ENCODE results near the gene SYNPO.
A peak's percentile ranks its signal among the peaks of the same experiment; 100 is the strongest.

Gene SYNPO

DNA sequence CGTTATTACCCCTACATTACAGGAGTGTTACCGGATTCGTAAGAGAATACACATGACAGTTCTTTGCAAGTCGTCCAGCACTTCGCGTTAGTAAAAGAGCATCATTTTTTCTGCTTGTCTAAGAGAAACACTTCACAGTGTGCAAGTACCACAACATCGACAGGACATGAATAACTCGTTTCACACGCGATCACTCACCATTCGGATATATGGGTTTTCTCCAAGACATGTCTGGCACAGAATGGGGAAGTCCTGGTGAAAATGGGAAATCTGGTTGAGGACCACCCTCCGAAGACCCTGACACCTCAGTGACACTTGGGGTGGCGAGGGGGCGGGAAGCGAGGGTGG lies 59.8 kb downstream of the SYNPO start:
- Histone ChIP-seq H3K27ac (ENCODE audit: low read depth, low read length) (peak overlapping the region; percentile 98), H3K4me1 (ENCODE audit: insufficient read depth, low read length) (peaks cover 13% of the 10 kb centered on the region), H3K36me3 (ENCODE audit: insufficient read depth, low read length) (peaks cover 33% of the 10 kb centered on the region), H3K4me3 (ENCODE audit: low read depth in 1 of 2, low read length in 2 of 2) (peak overlapping the region; percentile 65 to 78), H3K9me3 (ENCODE audit: low read length) (no peaks in the 10 kb centered on the region), H3K27me3 (ENCODE audit: control insufficient read depth in 1 of 2, insufficient read depth in 2 of 2, low read length in 2 of 2) (no peaks in the 10 kb centered on the region), H3K9ac (ENCODE audit: low read length) (peak overlapping the region; percentile 51)

DNA sequence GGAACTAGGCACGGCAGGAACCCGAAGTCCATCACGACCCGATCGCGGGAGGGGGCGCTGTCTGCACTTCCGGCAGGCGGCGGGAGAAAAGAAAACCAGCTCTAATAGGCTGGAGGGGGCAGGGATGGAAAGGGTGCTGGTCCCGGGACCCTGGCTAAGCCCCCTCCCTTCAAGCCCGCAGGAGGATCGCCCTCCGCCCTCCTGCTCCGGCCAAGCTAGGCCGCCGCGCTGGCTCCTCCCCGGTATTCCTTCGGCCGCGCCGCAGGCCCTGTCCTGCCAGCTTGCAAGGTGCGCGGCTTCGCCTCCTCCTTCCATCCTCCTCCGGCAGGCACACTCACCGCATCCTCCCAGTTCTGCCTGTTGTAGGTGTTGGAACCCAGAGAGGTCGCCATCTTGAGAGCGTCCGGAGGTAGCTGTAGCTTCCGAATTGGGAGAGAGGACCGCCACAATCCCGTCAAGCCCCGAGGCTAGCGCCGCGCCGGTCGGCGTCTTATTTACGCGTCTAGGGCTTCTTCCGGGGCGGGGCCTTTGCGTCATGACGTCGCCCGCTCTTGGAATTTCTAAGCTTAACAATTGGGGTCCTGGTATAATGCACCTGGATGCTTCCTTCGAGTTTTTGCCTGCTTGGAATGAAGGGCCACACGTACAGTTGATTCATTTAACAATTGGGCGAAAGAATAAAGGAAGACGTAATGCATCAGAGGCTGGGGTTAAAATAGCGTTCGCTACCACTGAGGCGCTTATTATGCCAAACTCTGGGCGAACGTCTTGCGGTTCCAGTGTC lies 60.3 kb downstream of the SYNPO start, which contains the start of gene RBM22:
TSS of gene RBM22 (minus strand) at position 469 of the 784 bp plus-strand sequence. CDS start at position 392, 77 bp downstream.
- no peaks in the 10 kb centered on the region for H3K27me3 ChIP-seq (ENCODE audit: control insufficient read depth in 1 of 2, insufficient read depth in 2 of 2, low read length in 2 of 2)
- peak within 1 kb of the TSS; percentile 98 for H3K27ac ChIP-seq (ENCODE audit: low read depth, low read length)
- peak within 1 kb of the TSS; percentile 65 to 78 for H3K4me3 ChIP-seq (ENCODE audit: low read depth in 1 of 2, low read length in 2 of 2)
- H3K9ac ChIP-seq (ENCODE audit: low read length): peak within 1 kb of the TSS; percentile 51
- peaks cover 13% of the 10 kb centered on the region for H3K4me1 ChIP-seq (ENCODE audit: insufficient read depth, low read length)
- no peaks in the 10 kb centered on the region for H3K9me3 ChIP-seq (ENCODE audit: low read length)
- H3K36me3 ChIP-seq (ENCODE audit: insufficient read depth, low read length): peaks cover 28% of the 10 kb centered on the region

DNA sequence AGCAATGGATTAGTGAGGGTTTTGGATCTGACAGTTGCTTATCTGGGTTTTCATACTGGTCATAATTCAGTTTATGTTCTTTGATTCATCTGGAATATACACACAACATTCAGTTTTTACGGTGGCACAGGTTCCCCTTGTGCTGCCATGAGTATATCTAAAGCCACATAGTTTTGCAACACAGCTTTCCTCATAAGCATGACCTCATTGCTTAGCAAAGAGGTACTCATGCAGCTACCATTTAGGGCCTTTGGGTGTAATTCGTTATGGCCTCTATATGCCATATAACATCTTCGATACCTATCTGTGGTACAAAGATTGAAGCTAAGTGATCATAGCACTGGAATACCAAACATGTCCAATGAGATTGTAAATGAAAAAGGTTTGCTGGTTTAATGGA lies 63.3 kb downstream of the SYNPO start:
- H3K4me3 ChIP-seq (ENCODE audit: low read depth in 1 of 2, low read length in 2 of 2): no peak overlapping the region
- no peaks in the 10 kb centered on the region for H3K9me3 ChIP-seq (ENCODE audit: low read length)
- H3K4me1 ChIP-seq (ENCODE audit: insufficient read depth, low read length): peaks cover 13% of the 10 kb centered on the region
- no peaks in the 10 kb centered on the region for H3K27me3 ChIP-seq (ENCODE audit: control insufficient read depth in 1 of 2, insufficient read depth in 2 of 2, low read length in 2 of 2)
- H3K9ac ChIP-seq (ENCODE audit: low read length): no peak overlapping the region
- H3K27ac ChIP-seq (ENCODE audit: low read depth, low read length): no peak overlapping the region
- peaks cover under 1% of the 10 kb centered on the region for H3K36me3 ChIP-seq (ENCODE audit: insufficient read depth, low read length)

DNA sequence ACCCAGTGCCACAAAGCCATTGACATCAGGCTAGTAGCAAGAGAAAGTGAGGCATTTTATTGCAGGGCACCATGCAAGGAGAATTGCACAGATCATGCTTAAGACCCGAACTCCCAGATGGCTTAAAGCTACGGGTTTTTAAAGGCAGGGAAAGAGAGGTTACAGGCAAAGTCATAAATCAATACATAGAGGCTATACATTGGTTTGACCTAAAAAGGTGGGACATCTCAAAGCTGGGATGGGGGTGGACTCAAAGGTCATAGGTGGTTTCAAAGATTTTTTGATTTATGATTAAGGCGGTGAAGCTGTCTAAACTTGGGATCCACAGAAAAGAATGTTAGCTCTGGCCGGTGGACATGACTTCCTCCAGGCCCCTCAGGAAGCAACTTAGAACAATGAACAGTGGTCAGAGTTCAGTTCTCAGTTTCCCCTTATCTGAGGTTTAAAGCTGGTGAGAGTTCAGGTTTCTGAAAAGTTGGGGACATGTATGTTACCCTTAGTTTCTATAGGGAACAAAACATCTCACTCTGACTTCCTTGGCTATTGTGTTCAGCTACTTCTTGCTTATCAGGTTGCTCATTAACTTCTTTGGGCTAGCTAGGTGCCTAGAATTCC lies 66.4 kb downstream of the SYNPO start:
- Histone ChIP-seq H3K36me3 (ENCODE audit: insufficient read depth, low read length) (peaks cover 29% of the 10 kb centered on the region), H3K4me3 (ENCODE audit: low read depth in 1 of 2, low read length in 2 of 2) (no peak overlapping the region), H3K4me1 (ENCODE audit: insufficient read depth, low read length) (no peaks in the 10 kb centered on the region), H3K9ac (ENCODE audit: low read length) (no peak overlapping the region), H3K9me3 (ENCODE audit: low read length) (no peaks in the 10 kb centered on the region), H3K27ac (ENCODE audit: low read depth, low read length) (no peak overlapping the region), H3K27me3 (ENCODE audit: control insufficient read depth in 1 of 2, insufficient read depth in 2 of 2, low read length in 2 of 2) (no peaks in the 10 kb centered on the region)

Data from muscle layer of colon (tissue), 2 donors.